Neural cell (in vitro differentiated cells): ENCODE data around the gene NUTM1.
"Not testable (repeated sequence)": the region's sequence is repeated elsewhere in the genome, so short reads cannot be mapped to it uniquely, and the experiment has no call there.

Experiments used
- CTCF ChIP-seq: fragments of 450-650 bp; IDR thresholded peaks from 2 replicates; pipeline ENCODE4 v1.5.1; 2014; ENCODE audit warnings: antibody characterized with exemption, mild to moderate bottlenecking, moderate library complexity; ENCODE audit not compliant: poor library complexity, severe bottlenecking
- MXI1 ChIP-seq: fragments of 450-650 bp; conservative IDR thresholded peaks from 2 replicates; pipeline ENCODE4 v1.6.1; 2014; ENCODE audit warnings: antibody characterized with exemption, mild to moderate bottlenecking; ENCODE audit not compliant: poor library complexity, severe bottlenecking

GRCh38 chr15:34389594-34390086 is 46.5 kb downstream of the NUTM1 start:
- not testable (repeated sequence) for TF ChIP-seq CTCF, MXI1
